Neural cell (in vitro differentiated cells): ENCODE data around the gene NFIB. TPM values are rescaled to one million over a fixed set of nuclear protein-coding genes. Genes with fewer than 3 reads are reported as not detected.

Source experiments
- H2AFZ ChIP-seq: fragments of 200-600, 300-800 bp; sonication (generic), shearing (Covaris generic); 2 replicates; pipeline ENCODE4 v1.6.0; 2014; ENCODE audit warnings: low read depth, mild to moderate bottlenecking, antibody characterized with exemption, low read length, moderate library complexity
- H3F3A ChIP-seq: fragments of 200-600 bp; shearing (Covaris generic); 2 replicates; pipeline ENCODE4 v1.6.1; 2016; ENCODE audit warnings: mild to moderate bottlenecking, moderate library complexity, mixed read lengths, antibody characterized with exemption, low read length; ENCODE audit not compliant: insufficient read depth, poor library complexity, severe bottlenecking
- H3K27ac ChIP-seq: fragments of 200-600, 300-800 bp; sonication (generic), shearing (Covaris generic); 2 replicates; pipeline ENCODE4 v1.5.1; 2014; ENCODE audit warnings: mild to moderate bottlenecking, low read length, moderate library complexity
- H3K27me3 ChIP-seq: fragments of 300-800, 200-600 bp; sonication (generic), shearing (Covaris generic); 2 replicates; pipeline ENCODE4 v1.6.0; 2014; ENCODE audit warnings: mild to moderate bottlenecking, low read depth, low read length, moderate library complexity; ENCODE audit not compliant: insufficient read depth
- H3K36me3 ChIP-seq: fragments of 300-800, 200-600 bp; sonication (generic), shearing (Covaris generic); 2 replicates; pipeline ENCODE4 v1.5.1; 2014; ENCODE audit warnings: mild to moderate bottlenecking, antibody characterized with exemption, low read length, moderate library complexity; ENCODE audit not compliant: insufficient read depth
- H3K4me2 ChIP-seq: fragments of 300-800, 200-600 bp; sonication (generic), shearing (Covaris generic); 2 replicates; pipeline ENCODE4 v1.6.0; 2014; ENCODE audit warnings: mild to moderate bottlenecking, low read length
- H3K4me3 ChIP-seq: fragments of 300-800, 200-600 bp; sonication (generic), shearing (Covaris generic); 2 replicates; pipeline ENCODE4 v1.5.1; 2014; ENCODE audit warnings: mild to moderate bottlenecking, low read length, moderate library complexity
- H3K79me2 ChIP-seq: fragments of 200-600 bp; shearing (Covaris generic); replicated peaks from 2 replicates; pipeline ENCODE4 v1.6.0; 2014; ENCODE audit warnings: mild to moderate bottlenecking, low read length, moderate library complexity; ENCODE audit not compliant: insufficient read depth
- H3K9ac ChIP-seq: fragments of 300-800, 200-600 bp; sonication (generic), shearing (Covaris generic); 2 replicates; pipeline ENCODE4 v1.6.1; 2016; ENCODE audit warnings: mild to moderate bottlenecking, low read length, mixed read lengths
- H3K9me2 ChIP-seq: fragments of 200-600 bp; shearing (Covaris generic); 2 replicates; pipeline ENCODE4 v1.6.1; 2016; ENCODE audit warnings: mild to moderate bottlenecking, low read length, mixed read lengths; ENCODE audit not compliant: insufficient read depth
- H3K9me3 ChIP-seq: fragments of 200-600, 300-800 bp; sonication (generic), shearing (Covaris generic); 2 replicates; pipeline ENCODE4 v1.6.1; 2016; ENCODE audit warnings: mild to moderate bottlenecking, mixed run types, low read length, moderate library complexity, mixed read lengths
- H4K20me1 ChIP-seq: fragments of 200-600 bp; shearing (Covaris generic); 2 replicates; pipeline ENCODE4 v1.6.1; 2016; ENCODE audit warnings: mild to moderate bottlenecking, mixed run types; ENCODE audit not compliant: insufficient read depth
- CTCF ChIP-seq: fragments of 450-650 bp; IDR thresholded peaks from 2 replicates; pipeline ENCODE4 v1.5.1; 2014; ENCODE audit warnings: antibody characterized with exemption, mild to moderate bottlenecking, moderate library complexity; ENCODE audit not compliant: poor library complexity, severe bottlenecking
- EP300 ChIP-seq: fragments of 450-650 bp; conservative IDR thresholded peaks from 2 replicates; pipeline ENCODE4 v1.6.1; 2014; ENCODE audit warnings: antibody characterized with exemption, mild to moderate bottlenecking, moderate library complexity; ENCODE audit not compliant: poor library complexity, severe bottlenecking
- EZH2 ChIP-seq: fragments of 200-600, 300-800 bp; shearing (Covaris generic), sonication (generic); IDR thresholded peaks from 2 replicates; pipeline ENCODE4 v1.6.1; 2014; ENCODE audit warnings: antibody characterized with exemption, low read length, borderline replicate concordance, mild to moderate bottlenecking; ENCODE audit not compliant: insufficient read depth, poor library complexity, severe bottlenecking
- MXI1 ChIP-seq: fragments of 450-650 bp; conservative IDR thresholded peaks from 2 replicates; pipeline ENCODE4 v1.6.1; 2014; ENCODE audit warnings: antibody characterized with exemption, mild to moderate bottlenecking; ENCODE audit not compliant: poor library complexity, severe bottlenecking
- POLR2AphosphoS5 ChIP-seq: IDR thresholded peaks from 2 replicates; pipeline ENCODE4 v1.6.1; 2012
- RAD21 ChIP-seq: fragments of 450-650 bp; conservative IDR thresholded peaks from 2 replicates; pipeline ENCODE4 v1.6.1; 2014; ENCODE audit warnings: antibody characterized with exemption, mild to moderate bottlenecking, moderate library complexity
- SMC3 ChIP-seq: fragments of 450-650 bp; conservative IDR thresholded peaks from 2 replicates; pipeline ENCODE4 v1.6.1; 2014; ENCODE audit warnings: antibody characterized with exemption, mild to moderate bottlenecking, moderate library complexity; ENCODE audit not compliant: poor library complexity
- TAF1 ChIP-seq: IDR thresholded peaks from 2 replicates; pipeline ENCODE4 v1.6.1; 2012; ENCODE audit warnings: low read depth
- polyA plus RNA-seq: library from polyadenylated mRNA; depleted of rRNA; stranded (reverse); fragments of >200 nt; gene quantifications from 2 replicates; pipeline ENCODE4 v1.2.3, GENCODE V29; 2014
- TF ChIP-seq, protein P1 (sequence below): IDR thresholded peaks from 2 replicates; pipeline ENCODE4 v1.6.1; 2012; ENCODE audit warnings: borderline replicate concordance

NFIB gene
- polyA plus RNA-seq, 1 donor from 2014 or later = 0.73 TPM

DNA sequence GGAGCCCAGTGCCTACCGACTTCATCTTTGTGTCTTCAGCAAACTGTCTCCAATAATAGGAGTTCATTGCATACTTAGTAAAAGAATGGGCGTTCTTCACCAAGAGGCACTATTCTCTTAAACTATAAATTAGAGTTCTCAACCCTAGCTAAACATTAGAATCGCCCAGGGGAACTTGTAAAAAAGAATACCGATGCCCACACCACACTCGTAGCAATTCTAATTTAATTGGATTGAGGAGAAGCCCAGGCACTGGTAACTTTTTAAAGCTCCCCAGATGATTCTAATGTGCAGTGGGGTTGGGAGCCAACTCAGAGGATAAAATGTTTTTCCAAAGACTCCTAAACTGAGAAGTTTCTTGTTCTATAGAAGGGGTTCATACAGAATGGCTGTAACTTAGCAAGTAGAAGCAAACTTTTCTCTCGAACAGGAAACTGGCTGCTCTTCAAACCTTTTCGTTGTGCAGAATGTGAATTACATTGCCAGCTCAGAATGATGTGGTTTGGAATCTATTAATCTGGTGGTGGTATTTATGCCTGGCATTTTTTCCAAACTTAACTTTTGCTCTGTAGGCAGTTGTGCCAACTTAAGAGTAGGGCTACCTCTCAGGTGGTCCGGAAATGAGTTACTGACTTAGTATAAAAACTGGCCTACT is 26.4 kb upstream of the NFIB start:
- no peak overlapping the region for H2AFZ ChIP-seq
- no peaks in the 10 kb centered on the region for H3K9me3 ChIP-seq
- H3K9ac ChIP-seq = no peak overlapping the region
- H3F3A ChIP-seq = no peaks in the 10 kb centered on the region
- no peaks in the 10 kb centered on the region for H3K79me2 ChIP-seq
- H3K27ac ChIP-seq = no peak overlapping the region
- no peak overlapping the region for H3K4me2 ChIP-seq
- no peaks in the 10 kb centered on the region for H4K20me1 ChIP-seq
- no peak for TF ChIP-seq TAF1
- TF ChIP-seq CTCF = no peak
- TF ChIP-seq RAD21 = no peak
- TF ChIP-seq MXI1 = no peak
- TF ChIP-seq EP300 = no peak
- no peak for TF ChIP-seq EZH2
- no peak for TF ChIP-seq SMC3
- TF ChIP-seq, protein P1, sequence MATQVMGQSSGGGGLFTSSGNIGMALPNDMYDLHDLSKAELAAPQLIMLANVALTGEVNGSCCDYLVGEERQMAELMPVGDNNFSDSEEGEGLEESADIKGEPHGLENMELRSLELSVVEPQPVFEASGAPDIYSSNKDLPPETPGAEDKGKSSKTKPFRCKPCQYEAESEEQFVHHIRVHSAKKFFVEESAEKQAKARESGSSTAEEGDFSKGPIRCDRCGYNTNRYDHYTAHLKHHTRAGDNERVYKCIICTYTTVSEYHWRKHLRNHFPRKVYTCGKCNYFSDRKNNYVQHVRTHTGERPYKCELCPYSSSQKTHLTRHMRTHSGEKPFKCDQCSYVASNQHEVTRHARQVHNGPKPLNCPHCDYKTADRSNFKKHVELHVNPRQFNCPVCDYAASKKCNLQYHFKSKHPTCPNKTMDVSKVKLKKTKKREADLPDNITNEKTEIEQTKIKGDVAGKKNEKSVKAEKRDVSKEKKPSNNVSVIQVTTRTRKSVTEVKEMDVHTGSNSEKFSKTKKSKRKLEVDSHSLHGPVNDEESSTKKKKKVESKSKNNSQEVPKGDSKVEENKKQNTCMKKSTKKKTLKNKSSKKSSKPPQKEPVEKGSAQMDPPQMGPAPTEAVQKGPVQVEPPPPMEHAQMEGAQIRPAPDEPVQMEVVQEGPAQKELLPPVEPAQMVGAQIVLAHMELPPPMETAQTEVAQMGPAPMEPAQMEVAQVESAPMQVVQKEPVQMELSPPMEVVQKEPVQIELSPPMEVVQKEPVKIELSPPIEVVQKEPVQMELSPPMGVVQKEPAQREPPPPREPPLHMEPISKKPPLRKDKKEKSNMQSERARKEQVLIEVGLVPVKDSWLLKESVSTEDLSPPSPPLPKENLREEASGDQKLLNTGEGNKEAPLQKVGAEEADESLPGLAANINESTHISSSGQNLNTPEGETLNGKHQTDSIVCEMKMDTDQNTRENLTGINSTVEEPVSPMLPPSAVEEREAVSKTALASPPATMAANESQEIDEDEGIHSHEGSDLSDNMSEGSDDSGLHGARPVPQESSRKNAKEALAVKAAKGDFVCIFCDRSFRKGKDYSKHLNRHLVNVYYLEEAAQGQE = no peak
- TF ChIP-seq POLR2AphosphoS5 = no peak
- no peak overlapping the region for H3K4me3 ChIP-seq
- H3K27me3 ChIP-seq = peaks cover 39% of the 10 kb centered on the region
- no peaks in the 10 kb centered on the region for H3K36me3 ChIP-seq
- H3K9me2 ChIP-seq = no peaks in the 10 kb centered on the region

GRCh38 chr9:14339746-14340145 is 25.8 kb upstream of the NFIB start:
- TF ChIP-seq, protein P1 = no peak
- TF ChIP-seq EZH2 = no peak
- TF ChIP-seq MXI1 = no peak
- no peak for TF ChIP-seq POLR2AphosphoS5
- Histone ChIP-seq H3K4me3 (no peak overlapping the region), H3K79me2 (no peaks in the 10 kb centered on the region), H2AFZ (no peak overlapping the region), H3F3A (no peaks in the 10 kb centered on the region), H3K9me2 (no peaks in the 10 kb centered on the region), H3K9ac (no peak overlapping the region), H3K9me3 (no peaks in the 10 kb centered on the region), H3K27ac (no peak overlapping the region), H3K4me2 (no peak overlapping the region), H4K20me1 (no peaks in the 10 kb centered on the region), H3K36me3 (no peaks in the 10 kb centered on the region), H3K27me3 (peaks cover 33% of the 10 kb centered on the region)
